Endothelial cell of umbilical vein (primary cell): ENCODE results near the gene AGPAT2. TPM values are rescaled to one million over a fixed set of nuclear protein-coding genes. Genes with fewer than 3 reads are reported as not detected.

Experiments
- BruUV-seq: library from RNA; stranded (reverse); fragments of 400-500 nt; replicated peaks from 2 replicates; lab custom pipeline; 2021; lab: Mats Ljungman, UMichigan
- CTCF ChIA-PET: fragments of 300-600, 350-600 bp; sonication (Branson Sonifier 250); formaldehyde crosslinking; loops from one replicate; lab custom pipeline; 2021; ENCODE audit warnings: antibody characterized with exemption, inconsistent platforms; lab: Charles Lee
- POLR2A ChIA-PET: fragments of 300-600, 350-600 bp; sonication (Branson Sonifier 250); formaldehyde crosslinking; loops from one replicate; lab custom pipeline; 2021; ENCODE audit warnings: antibody characterized with exemption, inconsistent platforms; lab: Charles Lee
- DNase-seq: peaks from one replicate; pipeline ENCODE4 v3.0.0-alpha.2; 2011; ENCODE audit warnings: low read depth, low spot score
- FAIRE-seq: peaks from 2 replicates; lab custom pipeline; 2011; peaks lifted over from hg19 to GRCh38; lab: Jason Lieb, UNC
- H2AFZ ChIP-seq: 2 replicates; pipeline ENCODE4 v1.6.0; 2012; ENCODE audit warnings: low read depth, low read length, control low read depth, inconsistent platforms
- H3K27ac ChIP-seq: 2 replicates; pipeline ENCODE4 v1.5.1; 2011; ENCODE audit warnings: low read depth, mild to moderate bottlenecking, control low read depth, low read length, moderate library complexity; ENCODE audit not compliant: insufficient read depth
- H3K27me3 ChIP-seq, 2 experiments: 2 replicates each; pipeline versions ENCODE4 v1.6.0 to v1.6.1; 2011; ENCODE audit warnings: low read length in 2 of 2, mixed read lengths in 1 of 2; ENCODE audit not compliant: control insufficient read depth in 2 of 2, insufficient read depth in 2 of 2
- H3K36me3 ChIP-seq, 2 experiments: 2 replicates in 1 of 2; 3 replicates in 1 of 2; pipeline ENCODE4 v1.5.1; 2011; ENCODE audit warnings: low read length in 2 of 2, mild to moderate bottlenecking in 1 of 2, moderate library complexity in 1 of 2; ENCODE audit not compliant: control insufficient read depth in 2 of 2, insufficient read depth in 2 of 2; ENCODE audit errors: extremely low read depth in 1 of 2
- H3K4me1 ChIP-seq: 3 replicates; pipeline ENCODE4 v1.5.1; 2011; ENCODE audit warnings: mild to moderate bottlenecking, low read length; ENCODE audit not compliant: control insufficient read depth, insufficient read depth; ENCODE audit errors: extremely low read depth
- H3K4me2 ChIP-seq: 2 replicates; pipeline ENCODE4 v1.6.1; 2011; ENCODE audit warnings: low read length, control low read depth, mixed read lengths; ENCODE audit not compliant: insufficient read depth
- H3K4me3 ChIP-seq, 3 experiments: fragments of 200-600 bp in 1 of 3; sonication (generic), shearing (Covaris generic) in 1 of 3; replicated peaks in 1 of 3; 2 replicates each; pipeline ENCODE4 v1.5.1; 2011 to 2016; ENCODE audit warnings: control low read depth in 3 of 3, low read length in 3 of 3, mild to moderate bottlenecking in 2 of 3, inconsistent platforms in 1 of 3, low read depth in 1 of 3, moderate library complexity in 1 of 3; ENCODE audit not compliant: insufficient read depth in 1 of 3
- H3K79me2 ChIP-seq: 2 replicates; pipeline ENCODE4 v1.6.0; 2012; ENCODE audit warnings: low read length, inconsistent platforms; ENCODE audit not compliant: control insufficient read depth, insufficient read depth
- H3K9ac ChIP-seq: replicated peaks from 2 replicates; pipeline ENCODE3; 2011; ENCODE audit warnings: low read length, control low read depth; ENCODE audit not compliant: insufficient read depth; ENCODE audit errors: extremely low read depth
- H3K9me1 ChIP-seq: replicated peaks from 3 replicates; pipeline ENCODE4 v1.6.0; 2011; ENCODE audit warnings: mild to moderate bottlenecking, low read length; ENCODE audit not compliant: control insufficient read depth, insufficient read depth; ENCODE audit errors: extremely low read depth
- H3K9me3 ChIP-seq: replicated peaks from 2 replicates; pipeline ENCODE4 v1.5.1; 2012; ENCODE audit warnings: low read length, inconsistent platforms; ENCODE audit not compliant: control insufficient read depth, insufficient read depth
- H4K20me1 ChIP-seq: replicated peaks from 2 replicates; pipeline ENCODE3; 2011; ENCODE audit warnings: mild to moderate bottlenecking, low read length; ENCODE audit not compliant: control insufficient read depth, insufficient read depth; ENCODE audit errors: extremely low read depth
- EZH2 ChIP-seq: IDR thresholded peaks from 2 replicates; pipeline ENCODE4 v1.6.1; 2012; ENCODE audit warnings: borderline replicate concordance, low read depth, mild to moderate bottlenecking, moderate library complexity, low read length, inconsistent platforms; ENCODE audit not compliant: severe bottlenecking
- FOS ChIP-seq: IDR thresholded peaks from 2 replicates; pipeline ENCODE4 v1.6.1; 2011; ENCODE audit warnings: mild to moderate bottlenecking, low read length, moderate library complexity, borderline replicate concordance; ENCODE audit not compliant: insufficient read depth
- GATA2 ChIP-seq: IDR thresholded peaks from 2 replicates; pipeline ENCODE4 v1.7.0; 2011; ENCODE audit warnings: low read depth, mild to moderate bottlenecking, moderate library complexity, mixed read lengths, low read length; ENCODE audit not compliant: insufficient read length, insufficient read depth
- JUN ChIP-seq: IDR thresholded peaks from 2 replicates; pipeline ENCODE4 v1.6.1; 2011; ENCODE audit warnings: borderline replicate concordance, low read depth; ENCODE audit not compliant: insufficient read length, insufficient read depth
- MAX ChIP-seq: IDR thresholded peaks from 2 replicates; pipeline ENCODE4 v1.6.1; 2011; ENCODE audit not compliant: insufficient read depth, insufficient read length
- MYC ChIP-seq: IDR thresholded peaks from one replicate; pipeline ENCODE4 v1.6.1; 2011; ENCODE audit warnings: mild to moderate bottlenecking, low read depth, low read length
- POLR2A ChIP-seq: IDR thresholded peaks from 2 replicates; pipeline ENCODE4 v1.6.1; 2012; ENCODE audit warnings: low read depth, mild to moderate bottlenecking, control low read depth, low read length
- POLR2AphosphoS5 ChIP-seq: IDR thresholded peaks from 2 replicates; pipeline ENCODE4 v1.6.1; 2012; ENCODE audit warnings: low read depth, mild to moderate bottlenecking, control low read depth, low read length, moderate library complexity; ENCODE audit not compliant: insufficient read depth
- dilution Hi-C: fragments of 300-500 bp; cut with MboI; formaldehyde crosslinking; loops from one replicate; pipeline ENCODE4 v1.15.0; 2019; ENCODE audit warnings: low sequenced_read_pairs; ENCODE audit not compliant: extremely low pct_ligation_motif_present
- intact Hi-C: fragments of 100-400 bp; cut with micrococcal nuclease; formaldehyde crosslinking; loops from one replicate; pipeline ENCODE4 v1.10.0; 2022
- polyA plus RNA-seq, 4 experiments: library from polyadenylated mRNA; depleted of rRNA in 3 of 4; stranded (reverse) in 3 of 4; unstranded in 1 of 4; fragments of >200 nt; gene quantifications; 2 replicates each; pipeline versions ENCODE4 v1.2.1 to v1.2.3, GENCODE V29; 2011 to 2012; ENCODE audit warnings: missing spikeins in 1 of 4
- total RNA-seq: library from RNA; stranded (reverse); gene quantifications from 2 replicates; pipeline ENCODE4 v1.2.3, GENCODE V29; 2021
- TF ChIP-seq, protein P1 (sequence below), 2 donors: IDR thresholded peaks; 1 replicate in 1 of 2; 2 replicates in 1 of 2; pipeline ENCODE4 v1.5.1; 2011; ENCODE audit warnings: low read length in 2 of 2, mild to moderate bottlenecking in 2 of 2, moderate library complexity in 2 of 2, control low read depth in 1 of 2, inconsistent platforms in 1 of 2, low read depth in 1 of 2; ENCODE audit not compliant: insufficient read depth in 1 of 2; ENCODE audit errors: extremely low read depth in 1 of 2

Gene AGPAT2
- total and polyA plus RNA-seq, 2 donors (not counting 3 experiments of a cell fraction or from before 2014, with no cell fraction given) = 45.5 to 55.3 TPM

DNA sequence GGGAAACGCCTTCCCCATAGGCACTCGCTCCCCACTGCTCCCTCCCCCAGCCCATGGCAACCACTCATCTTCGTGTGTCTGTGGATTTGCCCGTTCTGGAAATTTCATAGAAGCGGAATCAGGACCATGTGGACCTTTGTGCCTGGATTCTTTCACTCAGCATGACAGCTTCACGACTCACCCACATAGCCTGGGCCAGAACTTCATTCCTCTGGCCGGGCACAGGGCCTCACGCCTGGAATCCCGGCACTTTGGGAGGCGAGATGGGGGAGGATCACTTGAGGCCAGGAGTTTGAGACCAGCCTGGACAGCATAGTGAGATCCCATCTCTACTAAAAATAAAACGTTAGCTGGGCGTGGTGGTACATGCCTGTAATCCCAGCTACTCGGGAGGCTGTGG is 13.0 kb upstream of the AGPAT2 start:
- no peak for TF ChIP-seq MAX
- no peak for TF ChIP-seq FOS
- TF ChIP-seq POLR2AphosphoS5 = no peak
- no peak for TF ChIP-seq MYC
- TF ChIP-seq POLR2A = no peak
- TF ChIP-seq, protein P1, sequence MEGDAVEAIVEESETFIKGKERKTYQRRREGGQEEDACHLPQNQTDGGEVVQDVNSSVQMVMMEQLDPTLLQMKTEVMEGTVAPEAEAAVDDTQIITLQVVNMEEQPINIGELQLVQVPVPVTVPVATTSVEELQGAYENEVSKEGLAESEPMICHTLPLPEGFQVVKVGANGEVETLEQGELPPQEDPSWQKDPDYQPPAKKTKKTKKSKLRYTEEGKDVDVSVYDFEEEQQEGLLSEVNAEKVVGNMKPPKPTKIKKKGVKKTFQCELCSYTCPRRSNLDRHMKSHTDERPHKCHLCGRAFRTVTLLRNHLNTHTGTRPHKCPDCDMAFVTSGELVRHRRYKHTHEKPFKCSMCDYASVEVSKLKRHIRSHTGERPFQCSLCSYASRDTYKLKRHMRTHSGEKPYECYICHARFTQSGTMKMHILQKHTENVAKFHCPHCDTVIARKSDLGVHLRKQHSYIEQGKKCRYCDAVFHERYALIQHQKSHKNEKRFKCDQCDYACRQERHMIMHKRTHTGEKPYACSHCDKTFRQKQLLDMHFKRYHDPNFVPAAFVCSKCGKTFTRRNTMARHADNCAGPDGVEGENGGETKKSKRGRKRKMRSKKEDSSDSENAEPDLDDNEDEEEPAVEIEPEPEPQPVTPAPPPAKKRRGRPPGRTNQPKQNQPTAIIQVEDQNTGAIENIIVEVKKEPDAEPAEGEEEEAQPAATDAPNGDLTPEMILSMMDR (IDR thresholded peaks at IDR 0.05; ENCODE audit: extremely low read depth in 1 of 2, insufficient read depth in 1 of 2, low read depth in 1 of 2, low read length in 2 of 2) = no peak
- no peak for TF ChIP-seq JUN
- TF ChIP-seq EZH2 = no peak
- no peak for TF ChIP-seq GATA2
- no TSS peak for BruUV-seq
- CTCF ChIA-PET = interaction anchor here (1.2 kb wide), 1 partner anchor 212 kb away, joined by 3 read pairs; no protein-coding TSS in a partner anchor
- DNase-seq (no peak), FAIRE-seq (no peak)
- dilution Hi-C loops = no loop called here
- H3K36me3 ChIP-seq = no peaks in the 10 kb centered on the region
- no peaks in the 10 kb centered on the region for H4K20me1 ChIP-seq
- no peak overlapping the region for H3K4me2 ChIP-seq
- no peak overlapping the region for H3K27ac ChIP-seq
- H2AFZ ChIP-seq = no peak overlapping the region
- POLR2A ChIA-PET = no interaction called here
- no peaks in the 10 kb centered on the region for H3K9me3 ChIP-seq
- peaks cover 5 to 6% of the 10 kb centered on the region in 2 experiments for H3K27me3 ChIP-seq
- no peak overlapping the region for H3K4me3 ChIP-seq
- no peaks in the 10 kb centered on the region for H3K4me1 ChIP-seq
- intact Hi-C loops = no loop called here
- no peak overlapping the region for H3K9ac ChIP-seq
- no peaks in the 10 kb centered on the region for H3K79me2 ChIP-seq
- no peaks in the 10 kb centered on the region for H3K9me1 ChIP-seq
